ENCODE results near the gene ZDHHC3.
A peak's percentile ranks its signal among the peaks of the same experiment; 100 is the strongest.
"Not testable (repeated sequence)": the region's sequence is repeated elsewhere in the genome, so short reads cannot be mapped to it uniquely, and the experiment has no call there.

The ZDHHC3 gene

GRCh38 chr3:44995142-44995770 lies 19.3 kb upstream of the ZDHHC3 start:
- DNase-seq: no peak

GRCh38 chr3:44993471-44994205 lies 17.7 kb upstream of the ZDHHC3 start:
- DNase-seq: no peak

- DNase-seq: peak in 1 of 2 experiments; percentile 17
These were observed 16.8 kb upstream of the ZDHHC3 start for GRCh38 chr3:44992555-44993470.

- DNase-seq: no peak
These were observed 15.4 kb upstream of the ZDHHC3 start for GRCh38 chr3:44991326-44991725.

- no peak for DNase-seq
These were observed 13.8 kb upstream of the ZDHHC3 start for GRCh38 chr3:44989636-44990373.

- no peak for DNase-seq
These were observed 13.2 kb upstream of the ZDHHC3 start for GRCh38 chr3:44989141-44989540.

GRCh38 chr3:44988073-44988472 lies 12.1 kb upstream of the ZDHHC3 start:
- no peak for DNase-seq

GRCh38 chr3:44987332-44987731 lies 11.4 kb upstream of the ZDHHC3 start:
- no peak for DNase-seq

- DNase-seq: not testable (repeated sequence)
These were observed 10.4 kb upstream of the ZDHHC3 start for GRCh38 chr3:44986330-44986729.

- DNase-seq: no peak
These were observed 8.4 kb upstream of the ZDHHC3 start for GRCh38 chr3:44984335-44984734.

- no peak for DNase-seq
These were observed 7.5 kb upstream of the ZDHHC3 start for GRCh38 chr3:44983484-44983941.

GRCh38 chr3:44982817-44983216 lies 6.8 kb upstream of the ZDHHC3 start:
- no peak for DNase-seq

GRCh38 chr3:44981751-44982150 lies 5.8 kb upstream of the ZDHHC3 start:
- DNase-seq: no peak

- no peak for DNase-seq
These were observed 5.2 kb upstream of the ZDHHC3 start for GRCh38 chr3:44981220-44981619.

GRCh38 chr3:44974416-44974815 lies 1.6 kb downstream of the ZDHHC3 start:
- DNase-seq: no peak

- no peak for DNase-seq
These were observed 5.0 kb downstream of the ZDHHC3 start for GRCh38 chr3:44970926-44971490.

- no peak for DNase-seq
These were observed 6.2 kb downstream of the ZDHHC3 start for GRCh38 chr3:44969828-44970179.

GRCh38 chr3:44969154-44969827 lies 6.7 kb downstream of the ZDHHC3 start:
- DNase-seq: no peak

GRCh38 chr3:44968447-44968858 lies 7.5 kb downstream of the ZDHHC3 start:
- DNase-seq: no peak

- no peak for DNase-seq
These were observed 9.1 kb downstream of the ZDHHC3 start for GRCh38 chr3:44966795-44967278.

- DNase-seq: no peak
These were observed 10.8 kb downstream of the ZDHHC3 start for GRCh38 chr3:44965165-44965564.

All from activated CD4-positive, alpha-beta T cell treated with anti-CD3 and anti-CD28 coated beads, Interleukin-2, amount 50 U/mL, for 48 hours (primary cell).